Upper lobe of left lung (tissue), 6 donors: ENCODE data around the gene AATF. TPM values are rescaled to one million over a fixed set of nuclear protein-coding genes. Genes with fewer than 3 reads are reported as not detected.

Experiments used
- ATAC-seq, 2 donors: fragments of 200-7000 bp; cut with Tn5 transposase; one replicate each; pipeline ENCODE4 v1.9.1; 2022; ENCODE audit warnings: mild to moderate bottlenecking in 2 of 2, moderate library complexity in 2 of 2; ENCODE audit not compliant: low FRiP score in 2 of 2
- DNase-seq, 2 donors: peaks; one replicate each; pipeline ENCODE4 v3.0.0-alpha.2; 2019 to 2020
- H3K27ac ChIP-seq, 4 donors: fragments of 200-600 bp; sonication (generic); one replicate each; pipeline ENCODE4 v1.5.1; 2016 to 2019
- H3K27me3 ChIP-seq, 4 donors: fragments of 200-600 bp; sonication (generic); one replicate each; pipeline ENCODE4 v1.5.1; 2017 to 2019
- H3K36me3 ChIP-seq, 4 donors: fragments of 200-600 bp; sonication (generic); one replicate each; pipeline ENCODE4 v1.5.1; 2016 to 2019
- H3K4me1 ChIP-seq, 4 donors: fragments of 200-600 bp; sonication (generic); one replicate each; pipeline ENCODE4 v1.5.1; 2018 to 2019
- H3K4me3 ChIP-seq, 4 donors: fragments of 200-600 bp; sonication (generic); one replicate each; pipeline ENCODE4 v1.5.1; 2017 to 2019; ENCODE audit warnings: mild to moderate bottlenecking in 2 of 4, moderate library complexity in 1 of 4
- H3K9me3 ChIP-seq, 4 donors: fragments of 200-600 bp; sonication (generic); one replicate each; pipeline ENCODE4 v1.5.1; 2018 to 2019
- EP300 ChIP-seq, 4 donors: sonication (generic); formaldehyde crosslinking; IDR thresholded peaks; one replicate each; pipeline ENCODE4 v1.5.1; 2017; ENCODE audit warnings: antibody characterized with exemption in 4 of 4, control low read depth in 2 of 4
- POLR2A ChIP-seq, 4 donors: fragments of 450-650 bp; IDR thresholded peaks; one replicate each; pipeline ENCODE4 v1.5.1; 2016 to 2017; ENCODE audit warnings: antibody characterized with exemption in 4 of 4, mild to moderate bottlenecking in 2 of 4
- POLR2AphosphoS5 ChIP-seq, 2 donors: sonication (generic); formaldehyde crosslinking; IDR thresholded peaks; one replicate each; pipeline ENCODE4 v1.5.1; 2017; ENCODE audit warnings: antibody characterized with exemption in 2 of 2
- WGBS, 2 donors: methylation state at CpG; one replicate each; pipeline ENCODE4 v1.1.5; 2017 to 2018; 5-methylcytosine and 5-hydroxymethylcytosine counted together
- total RNA-seq, 6 donors: library from RNA; depleted of rRNA in 4 of 6; stranded (reverse); fragments of >200 nt in 4 of 6; gene quantifications; one replicate each; pipeline versions ENCODE4 v1.1.0 to v1.2.1, GENCODE V29; 2016 to 2021
- TF ChIP-seq, protein P1 (sequence below), 6 experiments: fragments of 450-650 bp in 4 of 6; fragments of 200-600 bp in 2 of 6; sonication (generic) in 2 of 6; IDR thresholded peaks; one replicate each; pipeline ENCODE4 v1.5.1; 2016 to 2019; ENCODE audit warnings: antibody characterized with exemption in 6 of 6
- donor health status: DM: no; HTN: no; CAD: no; lungs with moderate emphysema.
- donor health status: DM: no; HTN: yes; CAD: no; lungs with severe emphysema.

Gene AATF
- total RNA-seq, 6 donors from 2014 or later, result 30.7 to 45.4 (median 37.3) TPM

DNA sequence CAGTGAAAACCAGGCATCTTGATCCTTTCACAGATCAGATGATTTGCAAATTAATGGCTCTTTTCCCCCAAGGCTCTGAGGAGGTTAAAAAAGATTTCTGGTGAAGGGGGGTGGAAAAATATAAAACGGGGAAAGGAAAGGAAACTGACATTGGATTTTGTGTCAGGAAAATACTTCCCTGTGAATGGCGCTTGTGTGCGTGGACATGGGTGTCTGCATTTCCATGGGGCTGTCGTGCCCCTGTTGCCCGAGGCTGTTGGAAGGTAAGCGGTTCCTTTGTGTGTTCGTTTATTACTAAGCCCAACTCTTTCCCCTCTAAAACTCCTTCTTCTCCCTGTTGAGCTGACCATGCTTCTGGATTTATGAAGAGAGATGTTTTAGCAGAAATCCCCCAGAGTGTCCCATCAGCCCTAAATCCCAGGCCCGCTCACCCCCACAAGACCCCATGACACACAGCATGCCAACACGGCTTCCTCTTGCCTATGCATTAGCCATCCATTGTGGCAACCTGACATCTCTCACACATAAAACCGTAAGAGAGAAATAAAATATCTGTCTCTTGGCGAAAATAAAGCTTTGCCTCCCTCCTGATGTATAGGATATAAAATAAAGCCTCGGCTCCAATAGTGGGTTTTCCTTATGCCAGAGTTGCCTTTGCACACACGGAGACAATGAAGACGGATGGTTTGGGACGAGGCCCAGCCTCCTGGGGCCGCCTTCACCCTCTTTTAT, 18.7 kb upstream of the AATF start:
- H3K9me3 ChIP-seq, result no peaks in the 10 kb centered on the region
- peaks cover 0 to 76% (median 54%) of the 10 kb centered on the region in 4 donors for H3K27me3 ChIP-seq
- ATAC-seq (no peak), DNase-seq (no peak)
- no peak overlapping the region for H3K27ac ChIP-seq
- WGBS, 2 donors, result 35 to 39% methylated on average over 16 of the region's 16 CpGs
- no peak for TF ChIP-seq EP300 (IDR thresholded peaks at IDR 0.05)
- H3K4me3 ChIP-seq, result no peak overlapping the region
- no peaks in the 10 kb centered on the region for H3K36me3 ChIP-seq
- peaks cover 33 to 43% (median 40%) of the 10 kb centered on the region in 4 donors for H3K4me1 ChIP-seq

DNA sequence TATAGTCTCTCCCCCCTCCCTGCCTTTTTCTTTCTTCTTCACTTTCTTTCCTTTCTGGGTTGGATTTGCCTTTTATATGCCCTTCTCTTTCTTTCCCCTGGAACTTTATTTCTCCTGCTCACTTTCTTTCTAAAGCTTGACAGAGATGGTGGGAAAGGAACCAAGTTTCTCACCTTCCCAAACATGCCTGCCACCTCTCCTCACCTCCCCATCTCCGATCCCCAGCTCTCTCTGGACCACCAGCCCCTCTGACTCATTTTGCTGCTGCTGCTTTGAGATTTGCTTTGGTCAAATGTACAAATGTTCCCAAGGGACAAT, 18.2 kb upstream of the AATF start:
- no peak for TF ChIP-seq EP300 (IDR thresholded peaks at IDR 0.05)
- TF ChIP-seq POLR2A (IDR thresholded peaks at IDR 0.05), result no peak
- TF ChIP-seq, protein P1, sequence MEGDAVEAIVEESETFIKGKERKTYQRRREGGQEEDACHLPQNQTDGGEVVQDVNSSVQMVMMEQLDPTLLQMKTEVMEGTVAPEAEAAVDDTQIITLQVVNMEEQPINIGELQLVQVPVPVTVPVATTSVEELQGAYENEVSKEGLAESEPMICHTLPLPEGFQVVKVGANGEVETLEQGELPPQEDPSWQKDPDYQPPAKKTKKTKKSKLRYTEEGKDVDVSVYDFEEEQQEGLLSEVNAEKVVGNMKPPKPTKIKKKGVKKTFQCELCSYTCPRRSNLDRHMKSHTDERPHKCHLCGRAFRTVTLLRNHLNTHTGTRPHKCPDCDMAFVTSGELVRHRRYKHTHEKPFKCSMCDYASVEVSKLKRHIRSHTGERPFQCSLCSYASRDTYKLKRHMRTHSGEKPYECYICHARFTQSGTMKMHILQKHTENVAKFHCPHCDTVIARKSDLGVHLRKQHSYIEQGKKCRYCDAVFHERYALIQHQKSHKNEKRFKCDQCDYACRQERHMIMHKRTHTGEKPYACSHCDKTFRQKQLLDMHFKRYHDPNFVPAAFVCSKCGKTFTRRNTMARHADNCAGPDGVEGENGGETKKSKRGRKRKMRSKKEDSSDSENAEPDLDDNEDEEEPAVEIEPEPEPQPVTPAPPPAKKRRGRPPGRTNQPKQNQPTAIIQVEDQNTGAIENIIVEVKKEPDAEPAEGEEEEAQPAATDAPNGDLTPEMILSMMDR (IDR thresholded peaks at IDR 0.05), result no peak
- 70 to 75% methylated on average over 1 of the region's 1 CpG for WGBS, 2 donors
- no peaks in the 10 kb centered on the region for H3K9me3 ChIP-seq

DNA sequence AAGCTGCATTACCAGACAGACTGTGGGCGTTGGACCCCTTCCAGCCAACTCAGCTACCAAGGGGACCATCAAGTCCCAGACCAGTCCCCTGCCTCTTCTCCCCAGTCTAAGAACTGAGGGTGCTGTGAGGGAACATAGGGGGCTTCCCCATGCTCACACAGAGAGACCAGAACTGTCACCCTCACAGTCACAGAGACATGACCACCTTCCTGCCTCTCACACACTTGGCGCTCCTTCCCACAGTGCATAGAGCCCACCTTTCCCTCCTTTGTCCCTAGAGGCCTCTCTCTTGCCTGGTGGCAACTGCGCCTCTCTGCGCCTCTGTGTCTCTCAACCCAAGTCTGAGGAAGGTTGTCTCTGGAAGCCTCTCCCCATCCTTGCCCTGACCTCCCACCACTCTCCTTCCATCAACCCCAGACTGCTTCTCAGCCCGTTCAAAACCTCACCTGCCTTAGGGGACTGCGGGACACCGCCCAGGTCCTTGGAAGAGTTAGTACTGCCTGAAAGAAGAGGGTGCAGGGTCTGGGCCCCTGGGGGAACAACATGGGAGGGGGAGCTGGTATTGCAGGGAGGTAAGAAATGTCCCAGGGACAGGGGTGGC, 17.6 kb upstream of the AATF start:
- Histone ChIP-seq H3K4me1 (peaks cover 45 to 55% (median 52%) of the 10 kb centered on the region in 4 donors), H3K27ac (no peak overlapping the region), H3K27me3 (peaks cover 0 to 88% (median 65%) of the 10 kb centered on the region in 4 donors), H3K36me3 (no peaks in the 10 kb centered on the region), H3K4me3 (no peak overlapping the region), H3K9me3 (no peaks in the 10 kb centered on the region)
- DNase-seq (no peak), ATAC-seq (no peak)
- no peak for TF ChIP-seq EP300 (IDR thresholded peaks at IDR 0.05)
- TF ChIP-seq POLR2A (IDR thresholded peaks at IDR 0.05), result no peak
- TF ChIP-seq, protein P1 (IDR thresholded peaks at IDR 0.05), result no peak
- no peak for TF ChIP-seq POLR2AphosphoS5 (IDR thresholded peaks at IDR 0.05)
- WGBS, 2 donors, result 44 to 45% methylated on average over 7 of the region's 7 CpGs

More for the DNA sequence above, 18.2 kb upstream of the AATF start:
- DNase-seq, result no peak
- ATAC-seq, result no peak
- Histone ChIP-seq H3K27ac (no peak overlapping the region), H3K27me3 (peaks cover 0 to 82% (median 59%) of the 10 kb centered on the region in 4 donors), H3K4me3 (no peak overlapping the region), H3K4me1 (peaks cover 39 to 49% (median 45%) of the 10 kb centered on the region in 4 donors), H3K36me3 (no peaks in the 10 kb centered on the region)

DNA sequence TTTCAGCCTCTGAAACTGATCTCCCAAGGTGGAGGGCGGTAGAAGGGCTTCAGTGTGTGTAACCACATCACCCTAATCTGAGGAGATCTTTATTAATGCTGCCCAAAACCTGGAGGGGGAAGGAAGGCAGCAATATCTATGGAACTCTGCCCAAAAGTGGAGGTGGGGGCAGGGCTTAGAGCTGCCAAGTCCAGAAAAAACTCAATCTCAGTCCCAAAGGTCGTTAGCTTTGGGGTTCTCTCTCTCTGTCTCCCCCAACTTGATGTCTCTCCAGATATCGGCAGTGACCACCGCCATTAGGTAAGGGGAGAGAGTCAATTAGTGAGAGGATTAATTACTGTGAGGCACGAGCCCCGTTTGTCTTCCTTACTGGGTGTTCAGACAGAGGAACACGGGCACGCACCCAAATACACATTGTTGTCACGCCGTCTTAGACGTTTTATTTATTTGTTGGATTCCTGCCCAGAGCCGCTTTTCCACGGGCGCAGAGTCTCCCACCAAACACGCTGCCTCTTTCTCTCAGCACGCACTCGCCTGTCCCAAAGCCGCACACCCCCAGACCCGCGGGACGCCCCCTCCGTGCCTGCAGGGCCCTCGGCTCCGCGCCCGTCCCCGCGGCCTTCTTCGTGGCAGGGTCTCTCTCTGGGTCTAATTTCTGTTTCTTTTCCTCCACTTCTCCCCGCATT, 16.9 kb upstream of the AATF start:
- TF ChIP-seq POLR2AphosphoS5 (IDR thresholded peaks at IDR 0.05), result no peak
- no peak for TF ChIP-seq EP300 (IDR thresholded peaks at IDR 0.05)
- TF ChIP-seq POLR2A (IDR thresholded peaks at IDR 0.05), result no peak
- TF ChIP-seq, protein P1 (IDR thresholded peaks at IDR 0.05), result no peak
- 3 to 5% methylated on average over 29 to 30 of the region's 30 CpGs for WGBS, 2 donors

DNA sequence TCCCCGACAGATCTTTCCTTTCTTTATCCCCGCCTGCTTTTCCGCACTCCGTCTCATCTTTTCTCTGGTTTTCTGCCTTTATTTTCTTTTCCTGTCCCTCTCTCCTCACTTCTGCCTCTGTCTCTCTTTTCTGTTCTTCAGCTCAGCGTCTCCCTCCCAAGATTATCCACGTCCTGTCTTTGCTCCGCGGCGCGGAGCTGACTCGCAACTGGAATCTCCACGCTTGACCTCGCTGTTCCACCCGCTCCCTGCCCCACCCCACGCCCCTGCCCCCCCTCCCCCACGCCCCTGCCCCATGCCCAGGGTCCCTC, 16.4 kb upstream of the AATF start:
- Histone ChIP-seq H3K27ac (no peak overlapping the region), H3K4me3 (peak overlapping the region in 1 of 4 donors; percentile 37), H3K4me1 (peaks cover 56 to 66% (median 63%) of the 10 kb centered on the region in 4 donors), H3K9me3 (no peaks in the 10 kb centered on the region), H3K36me3 (no peaks in the 10 kb centered on the region), H3K27me3 (peaks cover 0 to 98% (median 75%) of the 10 kb centered on the region in 4 donors)
- TF ChIP-seq POLR2A (IDR thresholded peaks at IDR 0.05) (no peak), EP300 (IDR thresholded peaks at IDR 0.05) (no peak), POLR2AphosphoS5 (IDR thresholded peaks at IDR 0.05) (no peak)
- TF ChIP-seq, protein P1 (IDR thresholded peaks at IDR 0.05), result no peak
- ATAC-seq (no peak), DNase-seq (no peak)
- 6 to 7% methylated on average over 13 to 16 of the region's 16 CpGs for WGBS, 2 donors

More for the DNA sequence above, 16.9 kb upstream of the AATF start:
- Histone ChIP-seq H3K9me3 (no peaks in the 10 kb centered on the region), H3K4me3 (peak overlapping the region in 1 of 4 donors; percentile 37), H3K27me3 (peaks cover 0 to 95% (median 71%) of the 10 kb centered on the region in 4 donors), H3K4me1 (peaks cover 52 to 61% (median 58%) of the 10 kb centered on the region in 4 donors), H3K27ac (no peak overlapping the region), H3K36me3 (no peaks in the 10 kb centered on the region)
- DNase-seq (no peak), ATAC-seq (no peak)
